ENCODE measurements around the gene KRTAP19-1.
"Not testable (repeated sequence)": the region's sequence is repeated elsewhere in the genome, so short reads cannot be mapped to it uniquely, and the experiment has no call there.

KRTAP19-1 gene

DNA sequence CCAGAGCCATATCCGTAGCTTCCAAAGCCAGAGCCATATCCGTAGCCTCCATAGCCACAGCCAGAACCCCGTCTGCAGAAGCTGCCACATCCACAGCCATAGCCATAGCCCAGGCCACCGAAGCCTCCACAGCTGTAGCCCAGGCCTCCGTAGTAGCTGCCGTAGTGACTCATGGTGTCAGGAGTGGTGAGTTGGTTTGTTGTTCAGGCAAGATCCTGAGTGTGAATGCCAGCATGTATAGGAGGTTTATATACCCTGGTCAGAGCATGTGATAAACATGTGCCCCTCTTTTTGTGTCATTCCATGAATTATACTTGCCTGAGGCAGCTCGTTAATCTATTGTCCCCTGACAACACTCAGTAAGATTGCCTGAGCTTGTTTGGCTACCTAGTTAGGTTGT, at the start of gene KRTAP19-1:
Gene KRTAP19-1, minus strand, starts transcription at position 223 of the 400 bp plus-strand sequence. Its CDS starts 50 bp downstream, at position 173.
- DNase-seq, result no peak

DNA sequence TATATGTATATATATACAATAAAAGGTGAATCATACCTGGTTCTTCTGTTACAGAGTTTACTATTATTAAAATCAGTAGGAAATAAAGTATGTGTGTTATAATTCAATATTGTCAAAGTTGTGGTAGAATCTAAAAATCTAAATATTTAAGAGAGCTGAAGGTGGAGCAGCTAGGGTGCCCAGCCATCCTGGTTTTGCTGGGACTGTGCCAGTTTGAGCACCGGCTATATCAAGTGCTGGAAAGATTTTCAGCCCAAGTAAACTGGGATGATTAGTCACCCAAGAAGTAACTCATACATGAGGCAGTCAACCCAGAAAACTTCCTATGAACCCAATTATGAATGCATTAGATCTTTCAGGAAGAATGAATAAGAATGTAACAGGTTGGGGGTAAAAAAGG, 38.7 kb upstream of the KRTAP19-1 start:
- DNase-seq, result no peak

GRCh38 chr21:30515681-30516080, 35.5 kb upstream of the KRTAP19-1 start:
- DNase-seq, result no peak

- not testable (repeated sequence) for DNase-seq
These were observed 25.5 kb upstream of the KRTAP19-1 start for GRCh38 chr21:30505621-30506205.

- DNase-seq, result no peak
These were observed 21.9 kb upstream of the KRTAP19-1 start, which contains the start of gene KRTAP19-5 for GRCh38 chr21:30502041-30502440. KRTAP19-5 (minus strand) TSS chr21:30502141; CDS start chr21:30502090, 51 bp downstream.

- DNase-seq, result no peak
These were observed 16.9 kb upstream of the KRTAP19-1 start, which contains the start of gene KRTAP19-4 for GRCh38 chr21:30497065-30497464. KRTAP19-4 (minus strand) TSS chr21:30497165; CDS start chr21:30497110, 55 bp downstream.

GRCh38 chr21:30491963-30492428, 11.8 kb upstream of the KRTAP19-1 start, which contains the start of gene KRTAP19-3:
KRTAP19-3 (minus strand) TSS chr21:30492013; CDS start chr21:30491957, 56 bp downstream.
- DNase-seq, result no peak

DNA sequence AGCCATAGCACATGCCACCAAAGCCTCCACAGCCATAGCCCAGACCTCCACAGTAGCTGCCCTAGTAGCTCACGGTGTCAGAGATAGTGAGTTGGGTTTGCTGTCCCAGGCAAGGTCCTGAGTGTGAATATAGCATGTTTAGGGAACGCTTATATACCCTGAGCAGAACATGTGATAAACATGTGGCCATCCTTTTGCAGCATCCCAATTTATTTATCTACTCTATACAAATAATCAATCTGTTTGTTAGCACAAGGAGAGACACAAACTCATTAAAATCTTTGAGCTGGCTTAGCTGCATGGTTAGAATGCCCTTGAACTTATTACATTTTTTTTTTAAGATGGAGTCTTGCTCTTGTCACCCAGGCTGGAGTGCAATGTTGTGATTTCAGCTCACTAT, 7.2 kb upstream of the KRTAP19-1 start, which contains the start of gene KRTAP19-2:
Gene KRTAP19-2, minus strand, starts transcription at position 101 of the 400 bp plus-strand sequence. Its CDS starts 88 bp downstream, at position 13.
- DNase-seq, result no peak

DNA sequence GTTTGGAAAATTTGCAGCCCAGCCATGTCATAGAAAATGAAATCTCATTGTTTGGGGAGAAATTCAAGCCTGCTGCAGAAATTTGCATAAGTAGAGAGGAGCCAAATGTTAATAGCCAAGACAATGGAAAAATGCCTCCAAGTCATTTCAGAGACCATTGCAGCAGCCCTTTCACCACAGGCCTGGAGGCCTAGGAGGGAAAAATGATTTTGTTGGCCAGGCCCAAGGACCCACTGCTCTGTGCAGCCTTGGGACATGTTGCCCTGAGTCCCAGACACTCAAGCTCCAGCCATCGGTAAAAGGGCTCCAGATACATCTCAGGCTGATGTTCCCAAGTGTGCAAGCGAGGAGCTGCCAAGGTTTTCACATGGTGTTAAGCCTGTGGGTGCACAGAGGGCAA, 6.0 kb upstream of the KRTAP19-1 start:
- no peak for DNase-seq

- no peak for DNase-seq
These were observed 2.0 kb upstream of the KRTAP19-1 start for GRCh38 chr21:30482130-30482529.

DNA sequence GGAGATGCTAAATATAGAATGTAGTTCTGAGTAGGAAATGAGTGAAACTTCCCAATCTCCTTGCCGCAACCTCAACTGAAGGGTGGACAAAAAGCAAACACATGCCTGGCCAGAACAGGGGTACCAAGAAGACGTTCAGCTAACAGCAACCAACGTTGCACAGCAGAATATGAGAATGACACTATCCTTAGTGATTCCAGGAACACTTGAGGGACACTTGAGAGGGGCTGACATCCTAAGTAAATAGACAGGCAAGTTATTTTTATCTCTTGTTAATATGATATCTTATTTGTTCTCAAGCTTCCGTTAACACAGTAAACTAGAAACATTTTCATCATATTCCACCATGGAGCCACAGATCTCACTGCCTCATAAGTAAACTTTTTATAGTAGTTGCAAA, 908 bp downstream of the KRTAP19-1 start:
- DNase-seq, result no peak

- no peak for DNase-seq
These were observed 2.2 kb downstream of the KRTAP19-1 start for GRCh38 chr21:30478004-30478403.

- DNase-seq, result no peak
These were observed 11.1 kb downstream of the KRTAP19-1 start for GRCh38 chr21:30468900-30469714.

GRCh38 chr21:30463713-30464112, 16.5 kb downstream of the KRTAP19-1 start:
- DNase-seq, result no peak

DNA sequence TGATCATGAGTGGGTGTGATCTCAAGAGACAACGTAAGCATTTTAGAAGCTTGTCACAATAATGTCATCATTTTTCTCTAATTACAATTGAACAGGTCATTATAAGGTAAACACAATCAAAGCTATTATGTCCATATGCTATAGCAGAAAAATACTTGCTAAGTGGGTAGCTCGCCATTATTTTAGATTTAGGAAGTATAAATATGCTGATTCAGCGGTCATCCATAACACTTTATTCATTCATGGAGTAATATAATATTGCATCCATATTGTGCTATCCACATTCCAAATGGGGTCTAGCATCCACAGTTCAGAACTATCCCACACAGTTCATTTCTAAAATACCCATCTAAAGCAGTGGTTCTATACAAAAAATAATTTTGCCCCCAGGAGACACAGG, 31.7 kb downstream of the KRTAP19-1 start:
- DNase-seq, result no peak

DNA sequence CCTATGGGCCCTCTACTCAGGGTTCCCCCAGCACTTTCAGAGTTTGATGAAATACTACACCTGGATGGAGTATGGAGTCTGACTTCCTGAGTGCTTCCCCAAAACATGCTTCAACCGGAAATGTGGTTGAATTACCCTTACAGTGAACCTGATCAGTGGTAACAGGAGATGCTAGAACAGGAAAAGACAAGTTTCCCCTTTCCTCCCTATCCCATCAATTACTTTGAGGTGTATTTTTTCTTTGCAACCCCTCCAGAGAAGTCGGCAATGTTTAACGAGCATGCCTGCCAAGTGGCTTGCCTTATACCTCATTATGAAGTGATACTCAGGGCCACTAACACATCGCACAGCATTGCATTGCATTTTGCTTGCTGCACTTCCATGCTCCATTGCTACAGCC, 33.1 kb downstream of the KRTAP19-1 start:
- DNase-seq, result no peak

GRCh38 chr21:30444204-30444603, 36.0 kb downstream of the KRTAP19-1 start:
- no peak for DNase-seq

GRCh38 chr21:30443226-30443625, 36.9 kb downstream of the KRTAP19-1 start:
- no peak for DNase-seq

DNA sequence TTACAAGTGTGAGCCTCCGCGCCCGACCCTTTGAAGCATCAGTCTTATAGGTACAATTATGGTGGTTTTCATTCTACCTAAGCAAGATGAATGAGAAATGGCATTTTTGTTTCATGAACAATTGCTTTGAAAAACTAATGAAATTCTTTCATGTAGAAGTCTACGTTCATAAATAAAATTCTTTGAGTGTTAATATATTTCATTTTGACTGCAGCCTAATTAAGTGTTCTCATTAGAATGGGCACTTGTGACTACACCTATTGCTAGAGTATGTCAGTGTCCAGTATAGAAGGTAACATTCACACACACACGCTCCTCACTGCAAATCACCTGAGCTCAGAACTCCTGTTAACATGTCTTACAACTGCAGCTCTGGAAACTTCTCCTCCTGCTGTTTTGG, 40.2 kb downstream of the KRTAP19-1 start, which contains the start of gene KRTAP15-1:
Gene KRTAP15-1, plus strand, starts transcription at position 301 of the 400 bp plus-strand sequence. Its CDS starts 53 bp downstream, at position 354.
- DNase-seq, result no peak

DNA sequence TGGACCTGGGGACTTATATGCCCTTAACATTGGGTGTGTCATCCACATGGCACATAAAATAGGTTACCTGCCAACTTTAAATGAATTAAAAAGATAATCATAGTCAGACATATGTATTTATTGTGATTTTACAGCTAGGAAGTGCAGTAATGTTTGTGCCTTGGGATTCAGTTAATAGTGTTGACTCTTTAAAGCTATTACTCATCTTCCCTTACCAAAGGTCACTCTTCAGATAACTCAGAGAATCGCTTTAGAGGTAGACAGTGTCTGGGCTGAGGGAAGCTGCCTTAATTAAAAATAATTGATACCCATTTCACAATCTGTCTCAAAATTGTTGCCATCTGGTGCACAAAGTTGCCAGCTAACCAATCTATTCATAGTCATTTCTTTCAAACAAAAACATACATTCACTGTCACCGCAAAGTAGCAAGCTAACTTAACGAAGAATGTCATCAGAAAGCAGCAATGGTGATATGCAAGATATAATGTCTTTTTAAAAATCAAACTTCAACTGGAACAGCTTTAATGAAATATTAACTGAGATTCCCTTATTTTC, 43.1 kb downstream of the KRTAP19-1 start:
- DNase-seq, result no peak

- no peak for DNase-seq
These were observed 46.0 kb downstream of the KRTAP19-1 start for GRCh38 chr21:30434033-30434631.

GRCh38 chr21:30430170-30430655, 50.0 kb downstream of the KRTAP19-1 start, which contains the start of gene KRTAP13-4:
KRTAP13-4 (plus strand) TSS chr21:30430220; CDS start chr21:30430276, 56 bp downstream.
- DNase-seq, result no peak
